HepG2 (cell line): ENCODE measurements around the gene PSMD2.

Experiments used
- CHD2 ChIP-seq: IDR thresholded peaks from 2 replicates; pipeline ENCODE4 v1.6.1; 2011; ENCODE audit warnings: low read depth, low read length, improper control_type of control experiment
- CREB1 ChIP-seq, 2 experiments: fragments of 450-650 bp in 1 of 2; IDR thresholded peaks; 2 replicates each; pipeline ENCODE4 v1.6.1; 2016 to 2017; ENCODE audit warnings: control low read depth in 1 of 2, mild to moderate bottlenecking in 1 of 2, missing compliant biosample characterization in 1 of 2, missing genetic modification characterization in 1 of 2
- EP300 ChIP-seq, 3 experiments: sonication (generic) in 1 of 3; formaldehyde crosslinking in 1 of 3; IDR thresholded peaks; 2 replicates each; pipeline versions ENCODE4 v1.5.1 to v1.6.1; 2011 to 2020; ENCODE audit warnings: low read depth in 2 of 3, low read length in 2 of 3, borderline replicate concordance in 1 of 3, improper control_type of control experiment in 1 of 3, mild to moderate bottlenecking in 1 of 3, missing genetic modification reagents in 1 of 3, moderate library complexity in 1 of 3
- ETV5 ChIP-seq: IDR thresholded peaks from 2 replicates; pipeline ENCODE4 v1.6.1; 2018; ENCODE audit warnings: missing biosample characterization, missing genetic modification reagents, inconsistent platforms, borderline replicate concordance
- IRF1 ChIP-seq: sonication (generic); formaldehyde crosslinking; IDR thresholded peaks from 2 replicates; pipeline ENCODE4 v1.4.0; 2020; ENCODE audit warnings: low read depth, mild to moderate bottlenecking, missing genetic modification reagents
- NFE2L1 ChIP-seq: sonication (generic); formaldehyde crosslinking; IDR thresholded peaks from 2 replicates; pipeline ENCODE4 v1.4.0; 2020; ENCODE audit warnings: missing genetic modification reagents, mild to moderate bottlenecking, borderline replicate concordance
- NR1H2 ChIP-seq: sonication (generic); formaldehyde crosslinking; IDR thresholded peaks from 2 replicates; pipeline ENCODE4 v1.8.1; 2022; ENCODE audit warnings: low read depth, missing genetic modification reagents, borderline replicate concordance
- NR3C1 ChIP-seq: sonication (generic); formaldehyde crosslinking; IDR thresholded peaks from 2 replicates; pipeline ENCODE4 v1.4.0; 2020; ENCODE audit warnings: missing genetic modification reagents
- POLR2A ChIP-seq, 2 experiments: IDR thresholded peaks; 2 replicates each; pipeline ENCODE4 v1.6.1; 2011; ENCODE audit warnings: low read depth in 2 of 2, low read length in 2 of 2, mild to moderate bottlenecking in 1 of 2, moderate library complexity in 1 of 2; ENCODE audit not compliant: insufficient read depth in 1 of 2
- SAFB2 ChIP-seq: sonication (generic); formaldehyde crosslinking; IDR thresholded peaks from 2 replicates; pipeline ENCODE4 v1.5.1; 2020; ENCODE audit warnings: missing genetic modification reagents, low read depth, mild to moderate bottlenecking, borderline replicate concordance
- ZNF644 ChIP-seq: IDR thresholded peaks from 2 replicates; pipeline ENCODE4 v1.6.1; 2016; ENCODE audit warnings: low read depth
- TF ChIP-seq, protein P1 (sequence below): sonication (generic); formaldehyde crosslinking; IDR thresholded peaks from 2 replicates; pipeline ENCODE4 v1.5.0; 2020; ENCODE audit warnings: mild to moderate bottlenecking, missing genetic modification reagents, moderate library complexity

DNA sequence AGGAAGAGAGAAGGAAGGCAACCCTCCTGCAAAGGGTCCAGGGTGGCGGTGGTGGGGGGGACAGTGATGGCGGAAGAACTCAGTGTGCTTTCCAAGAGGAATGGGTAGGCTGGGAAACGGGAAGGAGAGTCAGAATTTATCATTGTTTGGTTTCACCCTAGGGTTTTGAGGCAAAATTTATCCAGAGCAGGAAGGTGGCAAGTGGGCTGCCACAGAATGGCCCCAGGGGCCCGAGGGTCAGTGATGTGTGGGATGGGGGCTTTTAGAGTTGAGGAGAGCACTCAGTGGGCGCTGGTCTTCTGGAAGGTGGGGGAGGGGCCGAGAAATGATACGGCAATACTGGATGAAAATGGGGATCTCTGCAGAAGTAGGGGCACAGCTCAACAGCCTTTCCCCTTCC, 38.9 kb downstream of the PSMD2 start:
- TF ChIP-seq CREB1 (IDR thresholded peaks at IDR 0.05) (no peak), CREB1 (CRISPR knock-in tag; IDR thresholded peaks at IDR 0.05) (no peak), IRF1 (CRISPR knock-in tag) (no peak), ETV5 (no peak), NR3C1 (CRISPR knock-in tag) (no peak), EP300 (IDR thresholded peaks at IDR 0.05; ENCODE audit: low read depth in 2 of 2, low read length in 2 of 2) (no peak), EP300 (CRISPR knock-in tag; IDR thresholded peaks at IDR 0.05; ENCODE audit: borderline replicate concordance) (no peak), SAFB2 (no peak), NFE2L1 (CRISPR knock-in tag) (no peak), ZNF644 (CRISPR knock-in tag) (no peak), POLR2A (IDR thresholded peaks at IDR 0.05; ENCODE audit: insufficient read depth in 1 of 2, low read depth in 2 of 2, low read length in 2 of 2) (no peak), NR1H2 (CRISPR knock-in tag) (no peak), CHD2 (no peak)
- TF ChIP-seq, protein P1, sequence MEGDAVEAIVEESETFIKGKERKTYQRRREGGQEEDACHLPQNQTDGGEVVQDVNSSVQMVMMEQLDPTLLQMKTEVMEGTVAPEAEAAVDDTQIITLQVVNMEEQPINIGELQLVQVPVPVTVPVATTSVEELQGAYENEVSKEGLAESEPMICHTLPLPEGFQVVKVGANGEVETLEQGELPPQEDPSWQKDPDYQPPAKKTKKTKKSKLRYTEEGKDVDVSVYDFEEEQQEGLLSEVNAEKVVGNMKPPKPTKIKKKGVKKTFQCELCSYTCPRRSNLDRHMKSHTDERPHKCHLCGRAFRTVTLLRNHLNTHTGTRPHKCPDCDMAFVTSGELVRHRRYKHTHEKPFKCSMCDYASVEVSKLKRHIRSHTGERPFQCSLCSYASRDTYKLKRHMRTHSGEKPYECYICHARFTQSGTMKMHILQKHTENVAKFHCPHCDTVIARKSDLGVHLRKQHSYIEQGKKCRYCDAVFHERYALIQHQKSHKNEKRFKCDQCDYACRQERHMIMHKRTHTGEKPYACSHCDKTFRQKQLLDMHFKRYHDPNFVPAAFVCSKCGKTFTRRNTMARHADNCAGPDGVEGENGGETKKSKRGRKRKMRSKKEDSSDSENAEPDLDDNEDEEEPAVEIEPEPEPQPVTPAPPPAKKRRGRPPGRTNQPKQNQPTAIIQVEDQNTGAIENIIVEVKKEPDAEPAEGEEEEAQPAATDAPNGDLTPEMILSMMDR (CRISPR knock-in tag), result no peak
